Measurements from ENCODE around the gene COL27A1. TPM values are rescaled to one million over a fixed set of nuclear protein-coding genes. Genes with fewer than 3 reads are reported as not detected.

Gene COL27A1
- total RNA-seq, 1 experiment from 2014 or later = 12.0 TPM

DNA sequence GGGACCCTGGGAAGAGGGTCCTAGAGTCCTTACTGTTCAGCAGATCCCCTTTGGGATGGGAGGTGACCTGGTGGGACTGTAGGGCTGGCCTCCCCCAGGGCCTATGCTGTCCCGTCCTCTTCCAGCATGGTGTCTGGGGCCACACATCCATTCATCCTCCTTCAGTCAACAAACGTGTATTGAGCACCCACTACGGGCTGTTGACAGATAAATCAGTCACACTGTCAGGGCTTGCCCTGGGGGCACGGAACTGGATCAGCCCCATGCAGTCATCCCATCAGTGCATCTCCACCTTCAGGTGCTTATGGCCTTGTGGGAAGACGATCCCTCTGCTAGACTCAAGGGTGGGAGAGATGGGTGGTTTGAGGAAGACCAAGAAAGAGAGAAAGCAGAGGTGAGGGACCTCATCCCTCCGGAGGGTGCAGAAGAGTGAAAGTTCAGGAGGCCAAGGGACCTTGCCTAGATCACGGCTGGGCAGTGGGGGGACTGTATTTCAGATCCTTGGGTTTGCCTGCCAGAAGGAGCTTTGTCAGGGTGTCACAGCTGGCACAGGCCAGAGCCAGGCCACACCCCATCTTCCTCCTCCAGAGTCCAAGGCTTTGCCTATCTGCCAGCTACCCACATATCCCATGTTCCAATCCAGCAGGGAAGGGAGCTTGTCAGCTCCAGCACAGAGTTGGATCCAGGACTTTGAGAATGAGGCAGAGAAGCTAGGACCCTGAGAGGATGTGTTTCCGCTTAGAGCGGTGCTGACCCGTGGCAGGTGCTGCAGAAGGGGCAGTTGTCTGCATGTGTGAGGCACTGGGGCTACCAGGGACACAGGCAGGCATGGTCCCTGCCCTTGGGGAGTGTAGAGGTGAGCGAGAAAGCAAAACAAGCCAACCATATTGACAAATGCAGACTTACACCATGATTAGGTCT is 30.5 kb downstream of the COL27A1 start:
- Histone ChIP-seq H3K27me3 (ENCODE audit: insufficient read depth, low read length) (no peaks in the 10 kb centered on the region), H2AFZ (ENCODE audit: low read depth, low read length, poor library complexity, severe bottlenecking) (no peak overlapping the region), H4K20me1 (ENCODE audit: insufficient read depth) (no peaks in the 10 kb centered on the region), H3K36me3 (ENCODE audit: control insufficient read depth in 1 of 2, insufficient read depth in 2 of 2, low read length in 2 of 2) (peaks cover 0 to 3% of the 10 kb centered on the region in 2 experiments; a peak in 1 of 4 replicates), H3K9ac (ENCODE audit: low read length) (no peak overlapping the region), H3K9me2 (ENCODE audit: insufficient read depth) (no peaks in the 10 kb centered on the region), H3K9me3 (ENCODE audit: control insufficient read depth in 1 of 2, insufficient read depth in 1 of 2, low read depth in 1 of 2, low read length in 2 of 2) (0 out of 4 replicates have a peak, but pooled peaks cover 0 to 6% of the 10 kb centered on the region in 2 experiments), H3K79me2 (ENCODE audit: insufficient read depth, low read length) (no peaks in the 10 kb centered on the region), H3K4me1 (ENCODE audit: control insufficient read depth in 1 of 2, insufficient read depth in 2 of 2, low read length in 2 of 2) (no peaks in the 10 kb centered on the region), H3K4me3 (replicated peaks in 1 of 2; ENCODE audit: low read depth in 1 of 2, low read length in 2 of 2) (no peak overlapping the region), H3K4me2 (ENCODE audit: low read length) (no peak overlapping the region), H3K27ac (ENCODE audit: low read depth, low read length) (no peak overlapping the region)
- intact Hi-C loops (cut with micrococcal nuclease) = no loop called here
- ATAC-seq = no peak
- BruUV-seq (replicated peaks) = no TSS peak
- POLR2A ChIA-PET = no interaction called here
- RAD21 ChIA-PET (ENCODE audit: low non-redundant PET in 1 of 2, low total read pairs in 2 of 2, uncharacterized antibody in 2 of 2, unreplicated experiment in 2 of 2) = no interaction called here
- DNase-seq (ENCODE audit: low read depth, low spot score) = no peak
- CTCF ChIA-PET = no interaction called here
- TF ChIP-seq ELF1 (IDR thresholded peaks at IDR 0.05; ENCODE audit: borderline replicate concordance, low read depth) (no peak), YY1 (IDR thresholded peaks at IDR 0.05; ENCODE audit: extremely low read depth, insufficient replicate concordance, low read depth, low read length) (no peak), EZH2 (IDR thresholded peaks at IDR 0.05) (no peak), RAD21 (IDR thresholded peaks at IDR 0.05; ENCODE audit: low read depth) (no peak), CEBPB (IDR thresholded peaks at IDR 0.05; ENCODE audit: low read depth) (no peak), POLR2AphosphoS5 (IDR thresholded peaks at IDR 0.05; ENCODE audit: low read depth, low read length) (no peak), SRF (IDR thresholded peaks at IDR 0.05; ENCODE audit: low read depth) (no peak), ZFX (IDR thresholded peaks at IDR 0.05) (no peak), SP1 (IDR thresholded peaks at IDR 0.05; ENCODE audit: low read depth) (no peak), FOSL1 (IDR thresholded peaks at IDR 0.05; ENCODE audit: low read depth) (no peak), CBX3 (IDR thresholded peaks at IDR 0.05; ENCODE audit: low read depth) (no peak)
- TF ChIP-seq, protein P1, sequence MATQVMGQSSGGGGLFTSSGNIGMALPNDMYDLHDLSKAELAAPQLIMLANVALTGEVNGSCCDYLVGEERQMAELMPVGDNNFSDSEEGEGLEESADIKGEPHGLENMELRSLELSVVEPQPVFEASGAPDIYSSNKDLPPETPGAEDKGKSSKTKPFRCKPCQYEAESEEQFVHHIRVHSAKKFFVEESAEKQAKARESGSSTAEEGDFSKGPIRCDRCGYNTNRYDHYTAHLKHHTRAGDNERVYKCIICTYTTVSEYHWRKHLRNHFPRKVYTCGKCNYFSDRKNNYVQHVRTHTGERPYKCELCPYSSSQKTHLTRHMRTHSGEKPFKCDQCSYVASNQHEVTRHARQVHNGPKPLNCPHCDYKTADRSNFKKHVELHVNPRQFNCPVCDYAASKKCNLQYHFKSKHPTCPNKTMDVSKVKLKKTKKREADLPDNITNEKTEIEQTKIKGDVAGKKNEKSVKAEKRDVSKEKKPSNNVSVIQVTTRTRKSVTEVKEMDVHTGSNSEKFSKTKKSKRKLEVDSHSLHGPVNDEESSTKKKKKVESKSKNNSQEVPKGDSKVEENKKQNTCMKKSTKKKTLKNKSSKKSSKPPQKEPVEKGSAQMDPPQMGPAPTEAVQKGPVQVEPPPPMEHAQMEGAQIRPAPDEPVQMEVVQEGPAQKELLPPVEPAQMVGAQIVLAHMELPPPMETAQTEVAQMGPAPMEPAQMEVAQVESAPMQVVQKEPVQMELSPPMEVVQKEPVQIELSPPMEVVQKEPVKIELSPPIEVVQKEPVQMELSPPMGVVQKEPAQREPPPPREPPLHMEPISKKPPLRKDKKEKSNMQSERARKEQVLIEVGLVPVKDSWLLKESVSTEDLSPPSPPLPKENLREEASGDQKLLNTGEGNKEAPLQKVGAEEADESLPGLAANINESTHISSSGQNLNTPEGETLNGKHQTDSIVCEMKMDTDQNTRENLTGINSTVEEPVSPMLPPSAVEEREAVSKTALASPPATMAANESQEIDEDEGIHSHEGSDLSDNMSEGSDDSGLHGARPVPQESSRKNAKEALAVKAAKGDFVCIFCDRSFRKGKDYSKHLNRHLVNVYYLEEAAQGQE (IDR thresholded peaks at IDR 0.05; ENCODE audit: low read depth) = no peak

All from HCT116 (cell line).